ENCODE data around the gene KRT72. TPM values are rescaled to one million over a fixed set of nuclear protein-coding genes. Genes with fewer than 3 reads are reported as not detected.

KRT72 gene
- total and polyA plus RNA-seq, 2 donors (not counting 3 experiments of a cell fraction or from before 2014, with no cell fraction given): not detected

GRCh38 chr12:52558781-52559445 is 42.4 kb downstream of the KRT72 start:
- Histone ChIP-seq H3K9me1 (replicated peaks; ENCODE audit: control insufficient read depth, extremely low read depth, insufficient read depth, low read length) (no peaks in the 10 kb centered on the region), H3K27me3 (ENCODE audit: control insufficient read depth in 2 of 2, insufficient read depth in 2 of 2, low read length in 2 of 2) (peaks cover under 1 to 4% of the 10 kb centered on the region in 2 experiments), H3K4me3 (replicated peaks in 1 of 3; ENCODE audit: insufficient read depth in 1 of 3, low read depth in 1 of 3, low read length in 3 of 3) (no peak overlapping the region), H3K79me2 (ENCODE audit: control insufficient read depth, insufficient read depth, low read length) (no peaks in the 10 kb centered on the region), H3K36me3 (ENCODE audit: control insufficient read depth in 2 of 2, extremely low read depth in 1 of 2, insufficient read depth in 2 of 2, low read length in 2 of 2) (no peaks in the 10 kb centered on the region), H3K27ac (ENCODE audit: insufficient read depth, low read depth, low read length) (no peak overlapping the region), H3K4me1 (ENCODE audit: control insufficient read depth, extremely low read depth, insufficient read depth, low read length) (no peaks in the 10 kb centered on the region), H3K4me2 (ENCODE audit: insufficient read depth, low read length) (no peak overlapping the region), H3K9ac (replicated peaks; ENCODE audit: extremely low read depth, insufficient read depth, low read length) (no peak overlapping the region), H2AFZ (ENCODE audit: low read depth, low read length) (no peak overlapping the region), H3K9me3 (replicated peaks; ENCODE audit: control insufficient read depth, insufficient read depth, low read length) (no peaks in the 10 kb centered on the region), H4K20me1 (replicated peaks; ENCODE audit: control insufficient read depth, extremely low read depth, insufficient read depth, low read length) (no peaks in the 10 kb centered on the region)
- no peak for FAIRE-seq
- no peak for TF ChIP-seq MAX (IDR thresholded peaks at IDR 0.05; ENCODE audit: insufficient read depth, insufficient read length)
- TF ChIP-seq EZH2 (IDR thresholded peaks at IDR 0.05; ENCODE audit: borderline replicate concordance, low read depth, low read length, severe bottlenecking): no peak
- TF ChIP-seq MYC (IDR thresholded peaks at IDR 0.05; ENCODE audit: low read depth, low read length): no peak
- TF ChIP-seq GATA2 (IDR thresholded peaks at IDR 0.05; ENCODE audit: insufficient read depth, insufficient read length, low read depth, low read length): no peak
- intact Hi-C loops (cut with micrococcal nuclease) (no loop called here), dilution Hi-C loops (cut with MboI; ENCODE audit: extremely low pct_ligation_motif_present, low sequenced_read_pairs) (no loop called here)
- BruUV-seq (replicated peaks): no TSS peak
- CTCF ChIA-PET: no interaction called here
- POLR2A ChIA-PET: no interaction called here
- no peak for DNase-seq (ENCODE audit: low read depth, low spot score)

- CTCF ChIA-PET: interaction anchor here (1.0 kb wide), 2 partner anchors 14 to 308 kb away, joined by 3 read pairs; no protein-coding TSS in a partner anchor
- no peak for FAIRE-seq
These were observed 43.8 kb downstream of the KRT72 start for GRCh38 chr12:52557476-52557875.

More at GRCh38 chr12:52557476-52557875, 43.8 kb downstream of the KRT72 start:
- no peak overlapping the region for H3K4me2 ChIP-seq (ENCODE audit: insufficient read depth, low read length)
- intact Hi-C loops (cut with micrococcal nuclease) (no loop called here), dilution Hi-C loops (cut with MboI; ENCODE audit: extremely low pct_ligation_motif_present, low sequenced_read_pairs) (no loop called here)
- H4K20me1 ChIP-seq (replicated peaks; ENCODE audit: control insufficient read depth, extremely low read depth, insufficient read depth, low read length): no peaks in the 10 kb centered on the region
- H3K9ac ChIP-seq (replicated peaks; ENCODE audit: extremely low read depth, insufficient read depth, low read length): no peak overlapping the region
- no peaks in the 10 kb centered on the region for H3K79me2 ChIP-seq (ENCODE audit: control insufficient read depth, insufficient read depth, low read length)
- peaks cover 0 to 5% of the 10 kb centered on the region in 2 experiments for H3K27me3 ChIP-seq (ENCODE audit: control insufficient read depth in 2 of 2, insufficient read depth in 2 of 2, low read length in 2 of 2)
- BruUV-seq (replicated peaks): no TSS peak
- H3K27ac ChIP-seq (ENCODE audit: insufficient read depth, low read depth, low read length): no peak overlapping the region
- H3K9me1 ChIP-seq (replicated peaks; ENCODE audit: control insufficient read depth, extremely low read depth, insufficient read depth, low read length): no peaks in the 10 kb centered on the region
- no peak for DNase-seq (ENCODE audit: low read depth, low spot score)
- no peak overlapping the region for H2AFZ ChIP-seq (ENCODE audit: low read depth, low read length)
- POLR2A ChIA-PET: no interaction called here
- H3K36me3 ChIP-seq (ENCODE audit: control insufficient read depth in 2 of 2, extremely low read depth in 1 of 2, insufficient read depth in 2 of 2, low read length in 2 of 2): no peaks in the 10 kb centered on the region
- H3K4me1 ChIP-seq (ENCODE audit: control insufficient read depth, extremely low read depth, insufficient read depth, low read length): no peaks in the 10 kb centered on the region
- H3K4me3 ChIP-seq (replicated peaks in 1 of 3; ENCODE audit: insufficient read depth in 1 of 3, low read depth in 1 of 3, low read length in 3 of 3): no peak overlapping the region
- no peak for TF ChIP-seq FOS (IDR thresholded peaks at IDR 0.05; ENCODE audit: borderline replicate concordance, insufficient read depth, low read length)
- TF ChIP-seq JUN (IDR thresholded peaks at IDR 0.05; ENCODE audit: borderline replicate concordance, insufficient read depth, insufficient read length, low read depth): no peak
- no peak for TF ChIP-seq MAX (IDR thresholded peaks at IDR 0.05; ENCODE audit: insufficient read depth, insufficient read length)
- TF ChIP-seq POLR2AphosphoS5 (IDR thresholded peaks at IDR 0.05; ENCODE audit: insufficient read depth, low read depth, low read length): no peak
- no peak for TF ChIP-seq MYC (IDR thresholded peaks at IDR 0.05; ENCODE audit: low read depth, low read length)
- no peak for TF ChIP-seq EZH2 (IDR thresholded peaks at IDR 0.05; ENCODE audit: borderline replicate concordance, low read depth, low read length, severe bottlenecking)
- no peak for TF ChIP-seq POLR2A (IDR thresholded peaks at IDR 0.05; ENCODE audit: low read depth, low read length)
- no peak for TF ChIP-seq CTCF (IDR thresholded peaks at IDR 0.05; ENCODE audit: extremely low read depth in 1 of 2, insufficient read depth in 1 of 2, low read depth in 1 of 2, low read length in 2 of 2)
- TF ChIP-seq GATA2 (IDR thresholded peaks at IDR 0.05; ENCODE audit: insufficient read depth, insufficient read length, low read depth, low read length): no peak
- no peaks in the 10 kb centered on the region for H3K9me3 ChIP-seq (replicated peaks; ENCODE audit: control insufficient read depth, insufficient read depth, low read length)
